HG02973 (cell line): ENCODE data around the gene HMCN2.
"Not testable (repeated sequence)": the region's sequence is repeated elsewhere in the genome, so short reads cannot be mapped to it uniquely, and the experiment has no call there.

Experiments
- ATAC-seq: cut with Tn5 transposase; IDR thresholded peaks from one replicate; pipeline ENCODE4 v1.9.1; 2021; ENCODE audit warnings: moderate library complexity; ENCODE audit not compliant: unreplicated experiment

HMCN2 gene

GRCh38 chr9:130237763-130238524 is 27.6 kb upstream of the HMCN2 start:
- ATAC-seq = no peak

GRCh38 chr9:130239363-130239695 is 26.2 kb upstream of the HMCN2 start:
- no peak for ATAC-seq

- no peak for ATAC-seq
Measured at GRCh38 chr9:130239741-130240241, 25.8 kb upstream of the HMCN2 start.

- ATAC-seq = no peak
Measured at GRCh38 chr9:130240410-130241197, 25.0 kb upstream of the HMCN2 start.

- ATAC-seq = no peak
Measured at GRCh38 chr9:130241198-130241535, 24.4 kb upstream of the HMCN2 start.

GRCh38 chr9:130242270-130243014 is 23.1 kb upstream of the HMCN2 start:
- ATAC-seq = no peak

- no peak for ATAC-seq
Measured at GRCh38 chr9:130243015-130243881, 22.3 kb upstream of the HMCN2 start.

- no peak for ATAC-seq
Measured at GRCh38 chr9:130243882-130244170, 21.7 kb upstream of the HMCN2 start.

- ATAC-seq = no peak
Measured at GRCh38 chr9:130244548-130245165, 20.9 kb upstream of the HMCN2 start.

- no peak for ATAC-seq
Measured at GRCh38 chr9:130245474-130245873, 20.1 kb upstream of the HMCN2 start.

- ATAC-seq = no peak
Measured at GRCh38 chr9:130246126-130246525, 19.4 kb upstream of the HMCN2 start.

GRCh38 chr9:130254747-130255630 is 10.6 kb upstream of the HMCN2 start:
- ATAC-seq = no peak

- no peak for ATAC-seq
Measured at GRCh38 chr9:130255631-130256134, 9.9 kb upstream of the HMCN2 start.

- ATAC-seq = no peak
Measured at GRCh38 chr9:130256644-130257043, 8.9 kb upstream of the HMCN2 start.

- not testable (repeated sequence) for ATAC-seq
Measured at GRCh38 chr9:130258137-130258536, 7.4 kb upstream of the HMCN2 start.

GRCh38 chr9:130259044-130259443 is 6.5 kb upstream of the HMCN2 start:
- ATAC-seq = no peak

- ATAC-seq = no peak
Measured at GRCh38 chr9:130260816-130261765, 4.5 kb upstream of the HMCN2 start.

GRCh38 chr9:130262061-130262745 is 3.4 kb upstream of the HMCN2 start:
- ATAC-seq = no peak
